GM12878 (cell line): ENCODE results near the gene SEC22C.

Source experiments
- BHLHE40 ChIP-seq, 2 experiments: fragments of 450-650 bp in 1 of 2; IDR thresholded peaks; 2 replicates each; pipeline ENCODE4 v1.6.1; 2011 to 2017; ENCODE audit warnings: low read depth in 2 of 2, borderline replicate concordance in 1 of 2, improper control_type of control experiment in 1 of 2, low read length in 1 of 2, mild to moderate bottlenecking in 1 of 2
- EP300 ChIP-seq, 2 experiments: fragments of 150-350 bp in 1 of 2; IDR thresholded peaks; 2 replicates each; pipeline ENCODE4 v1.6.1; 2011 to 2012; ENCODE audit warnings: low read depth in 2 of 2, low read length in 2 of 2, borderline replicate concordance in 1 of 2, improper control_type of control experiment in 1 of 2, inconsistent platforms in 1 of 2; ENCODE audit not compliant: control insufficient read depth in 1 of 2
- FOS ChIP-seq: IDR thresholded peaks from 3 replicates; pipeline ENCODE4 v1.6.1; 2011; ENCODE audit warnings: borderline replicate concordance; ENCODE audit not compliant: insufficient read length; ENCODE audit errors: extremely low read depth
- POLR2A ChIP-seq: IDR thresholded peaks from 2 replicates; pipeline ENCODE4 v1.6.1; 2011; ENCODE audit warnings: low read depth, mild to moderate bottlenecking, low read length
- RAD21 ChIP-seq: IDR thresholded peaks from 2 replicates; pipeline ENCODE4 v1.6.1; 2011; ENCODE audit warnings: mild to moderate bottlenecking, low read depth, low read length, moderate library complexity; ENCODE audit not compliant: insufficient read depth
- RCOR1 ChIP-seq: conservative IDR thresholded peaks from 2 replicates; pipeline ENCODE4 v1.6.1; 2012; ENCODE audit warnings: low read depth, low read length, improper control_type of control experiment
- SP1 ChIP-seq: IDR thresholded peaks from one replicate; pipeline ENCODE4 v1.6.1; 2011; ENCODE audit warnings: low read depth, low read length
- ZNF24 ChIP-seq: fragments of 450-650 bp; IDR thresholded peaks from 2 replicates; pipeline ENCODE4 v1.6.1; 2017; ENCODE audit warnings: antibody characterized with exemption, mild to moderate bottlenecking
- TF ChIP-seq, protein P1 (sequence below), 3 experiments: IDR thresholded peaks in 2 of 3; conservative IDR thresholded peaks in 1 of 3; 2 replicates each; pipeline ENCODE4 v1.5.1; 2011; ENCODE audit warnings: low read depth in 3 of 3, low read length in 3 of 3, mild to moderate bottlenecking in 3 of 3, control low read depth in 2 of 3, moderate library complexity in 2 of 3, inconsistent platforms in 1 of 3, mixed read lengths in 1 of 3; ENCODE audit not compliant: control insufficient read depth in 2 of 3, insufficient read depth in 1 of 3; ENCODE audit errors: extremely low read depth in 1 of 3

DNA sequence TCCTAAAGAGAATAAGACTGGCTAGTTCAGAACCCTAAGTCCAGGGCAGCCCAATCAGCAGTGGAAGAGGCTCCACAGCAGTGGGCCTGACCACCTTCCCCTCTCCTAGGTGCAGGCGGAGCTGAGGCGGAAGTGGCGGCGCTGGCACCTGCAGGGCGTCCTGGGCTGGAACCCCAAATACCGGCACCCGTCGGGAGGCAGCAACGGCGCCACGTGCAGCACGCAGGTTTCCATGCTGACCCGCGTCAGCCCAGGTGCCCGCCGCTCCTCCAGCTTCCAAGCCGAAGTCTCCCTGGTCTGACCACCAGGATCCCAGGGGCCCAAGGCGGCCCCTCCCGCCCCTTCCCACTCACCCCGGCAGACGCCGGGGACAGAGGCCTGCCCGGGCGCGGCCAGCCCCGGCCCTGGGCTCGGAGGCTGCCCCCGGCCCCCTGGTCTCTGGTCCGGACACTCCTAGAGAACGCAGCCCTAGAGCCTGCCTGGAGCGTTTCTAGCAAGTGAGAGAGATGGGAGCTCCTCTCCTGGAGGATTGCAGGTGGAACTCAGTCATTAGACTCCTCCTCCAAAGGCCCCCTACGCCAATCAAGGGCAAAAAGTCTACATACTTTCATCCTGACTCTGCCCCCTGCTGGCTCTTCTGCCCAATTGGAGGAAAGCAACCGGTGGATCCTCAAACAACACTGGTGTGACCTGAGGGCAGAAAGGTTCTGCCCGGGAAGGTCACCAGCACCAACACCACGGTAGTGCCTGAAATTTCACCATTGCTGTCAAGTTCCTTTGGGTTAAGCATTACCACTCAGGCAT lies 45.6 kb downstream of the SEC22C start:
- TF ChIP-seq RAD21 (peak; percentile 46), BHLHE40 (IDR thresholded peaks at IDR 0.05; ENCODE audit: borderline replicate concordance in 1 of 2, low read depth in 2 of 2, low read length in 1 of 2) (no peak), POLR2A (no peak), RCOR1 (no peak), ZNF24 (no peak), FOS (no peak), EP300 (IDR thresholded peaks at IDR 0.05; ENCODE audit: borderline replicate concordance in 1 of 2, control insufficient read depth in 1 of 2, low read depth in 2 of 2, low read length in 2 of 2) (no peak), SP1 (no peak)
- TF ChIP-seq, protein P1, sequence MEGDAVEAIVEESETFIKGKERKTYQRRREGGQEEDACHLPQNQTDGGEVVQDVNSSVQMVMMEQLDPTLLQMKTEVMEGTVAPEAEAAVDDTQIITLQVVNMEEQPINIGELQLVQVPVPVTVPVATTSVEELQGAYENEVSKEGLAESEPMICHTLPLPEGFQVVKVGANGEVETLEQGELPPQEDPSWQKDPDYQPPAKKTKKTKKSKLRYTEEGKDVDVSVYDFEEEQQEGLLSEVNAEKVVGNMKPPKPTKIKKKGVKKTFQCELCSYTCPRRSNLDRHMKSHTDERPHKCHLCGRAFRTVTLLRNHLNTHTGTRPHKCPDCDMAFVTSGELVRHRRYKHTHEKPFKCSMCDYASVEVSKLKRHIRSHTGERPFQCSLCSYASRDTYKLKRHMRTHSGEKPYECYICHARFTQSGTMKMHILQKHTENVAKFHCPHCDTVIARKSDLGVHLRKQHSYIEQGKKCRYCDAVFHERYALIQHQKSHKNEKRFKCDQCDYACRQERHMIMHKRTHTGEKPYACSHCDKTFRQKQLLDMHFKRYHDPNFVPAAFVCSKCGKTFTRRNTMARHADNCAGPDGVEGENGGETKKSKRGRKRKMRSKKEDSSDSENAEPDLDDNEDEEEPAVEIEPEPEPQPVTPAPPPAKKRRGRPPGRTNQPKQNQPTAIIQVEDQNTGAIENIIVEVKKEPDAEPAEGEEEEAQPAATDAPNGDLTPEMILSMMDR (IDR thresholded peaks at IDR 0.05 in 2 of 3, conservative IDR thresholded peaks at IDR 0.05 in 1 of 3; ENCODE audit: control insufficient read depth in 2 of 3, extremely low read depth in 1 of 3, insufficient read depth in 1 of 3, low read depth in 3 of 3, low read length in 3 of 3): peak; percentile 31 to 54 (median 47)
